CMK (cell line): ENCODE results near the gene THNSL1.
"Not testable (repeated sequence)": the region's sequence is repeated elsewhere in the genome, so short reads cannot be mapped to it uniquely, and the experiment has no call there.

Experiments used
- DNase-seq: peaks from one replicate; pipeline ENCODE4 v3.0.0-alpha.2; 2010; ENCODE audit warnings: low read depth

The THNSL1 gene

DNA sequence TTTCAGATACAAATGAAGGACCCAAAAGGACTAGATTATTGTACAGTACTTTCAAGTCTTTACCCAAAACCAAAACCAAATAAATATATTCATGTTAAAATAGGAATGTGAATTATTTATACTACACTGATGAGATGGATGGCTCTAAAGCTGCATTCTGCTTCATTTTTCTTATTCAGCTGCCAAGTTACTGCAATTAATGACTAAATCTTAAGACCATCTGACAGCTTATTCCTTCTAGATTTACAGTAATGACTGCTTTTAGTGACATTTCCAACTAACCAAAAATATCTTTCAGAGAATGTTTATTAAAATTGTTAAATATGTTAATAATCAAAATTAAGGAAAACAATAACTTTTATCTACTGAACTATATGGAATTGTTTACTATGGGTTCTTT, 21.3 kb upstream of the THNSL1 start:
- no peak for DNase-seq

DNA sequence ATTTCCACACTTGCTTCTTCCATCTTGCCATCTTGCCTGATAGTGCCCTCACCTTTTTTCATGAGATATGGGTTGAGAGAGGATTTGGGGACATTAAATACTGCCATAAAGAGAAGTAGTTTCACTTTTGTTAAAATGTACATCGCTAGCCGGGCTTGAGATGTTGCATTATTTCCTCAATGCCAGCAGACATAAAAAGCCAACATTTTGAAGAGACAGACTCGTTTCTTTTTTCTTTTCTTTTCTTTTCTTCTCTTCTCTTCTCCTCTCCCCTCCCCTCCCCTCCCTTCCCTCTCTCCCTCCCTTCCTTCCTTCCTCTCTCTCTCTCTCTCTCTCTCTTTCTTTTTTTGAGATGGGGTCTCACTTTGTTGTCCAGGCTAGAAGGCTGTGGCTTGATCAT, 18.4 kb upstream of the THNSL1 start:
- no peak for DNase-seq

DNA sequence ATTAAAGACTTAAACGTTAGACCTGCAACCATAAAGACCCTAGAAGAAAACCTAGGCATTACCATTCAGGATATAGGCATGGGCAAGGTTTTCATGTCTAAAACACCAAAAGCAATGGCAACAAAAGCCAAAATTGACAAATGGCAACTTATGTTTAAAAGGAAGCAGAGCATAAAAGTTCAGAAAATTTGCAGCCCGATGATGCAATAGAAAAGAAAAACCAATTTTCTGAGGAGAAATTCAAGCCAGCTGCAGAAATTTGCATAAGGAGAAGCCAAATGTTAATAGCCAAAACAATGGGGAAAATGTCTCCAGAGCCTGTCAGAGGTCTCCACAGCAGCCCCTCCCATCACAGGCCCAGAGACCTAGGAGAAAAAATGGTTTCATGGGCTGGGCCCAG, 4.8 kb upstream of the THNSL1 start:
- not testable (repeated sequence) for DNase-seq

DNA sequence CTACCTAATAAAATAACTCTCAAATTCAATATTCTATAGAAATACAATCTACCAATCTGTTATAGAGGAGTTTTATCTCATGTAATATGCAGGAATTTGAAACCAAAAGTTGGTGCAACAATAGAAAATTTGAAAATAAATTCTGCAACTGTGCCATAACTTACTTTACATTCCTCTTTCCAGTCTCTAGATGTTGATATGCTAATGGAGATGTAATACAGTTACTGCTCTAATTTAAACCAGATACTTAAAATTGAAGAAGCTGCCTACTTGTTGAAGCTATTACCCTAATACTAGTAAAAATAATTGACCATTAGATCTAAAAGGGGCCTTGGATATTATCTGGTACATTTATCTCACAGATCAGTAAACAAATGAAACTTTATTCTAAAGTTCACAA, 1.8 kb upstream of the THNSL1 start:
- DNase-seq, result no peak

DNA sequence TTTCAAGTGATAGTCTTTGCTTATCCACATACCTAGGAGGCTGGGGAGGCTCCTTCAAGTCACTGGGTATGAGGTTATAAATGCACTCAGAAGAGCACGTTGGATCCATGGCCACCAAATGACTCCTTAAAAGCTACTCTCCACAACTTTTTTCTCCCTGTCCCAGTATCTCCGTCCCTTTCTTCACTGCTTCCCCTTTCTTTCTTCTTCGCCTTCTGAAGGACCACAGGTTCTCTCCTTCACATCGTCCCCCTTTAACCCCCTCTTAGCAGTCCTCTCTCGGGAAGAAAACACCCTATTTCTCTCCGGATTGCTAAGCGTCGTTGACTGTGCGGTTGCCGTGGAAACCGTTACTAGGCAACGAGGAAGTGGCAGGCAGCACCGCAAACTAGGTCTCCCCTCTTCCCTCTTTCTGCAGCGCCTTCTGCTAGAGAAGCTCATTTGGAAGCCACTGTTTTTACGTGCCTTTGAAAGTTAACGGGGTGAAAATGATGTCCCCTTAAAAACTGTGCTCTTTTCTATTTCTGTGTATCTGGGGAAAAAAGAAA, 510 bp upstream of the THNSL1 start, which contains the start of gene ENKUR:
ENKUR (minus strand) TSS at position 331 of the 548 bp plus-strand sequence; CDS start at position 109, 222 bp downstream.
- peak; percentile 76 for DNase-seq

DNA sequence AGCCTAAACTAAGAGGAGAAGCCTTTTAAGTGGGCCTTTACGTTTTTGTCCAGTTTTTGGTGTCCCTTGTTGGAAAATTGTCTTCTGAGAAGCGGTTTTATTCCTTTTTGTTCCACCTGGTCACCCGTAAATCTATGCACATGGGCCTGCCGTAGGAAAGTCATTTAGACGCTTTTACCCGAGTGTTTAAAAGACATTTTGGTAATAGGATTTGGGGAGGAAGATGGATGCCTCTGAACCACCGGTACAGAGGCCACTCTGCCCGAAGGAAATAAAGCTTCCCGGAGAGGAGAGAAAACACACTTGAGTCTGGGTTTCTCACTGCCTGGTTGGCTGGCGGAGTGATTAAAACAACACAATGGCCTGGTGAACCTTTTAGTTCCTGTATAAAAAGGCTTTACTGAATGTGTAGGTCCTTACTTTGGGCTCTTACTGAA, 760 bp downstream of the THNSL1 start:
- DNase-seq, result no peak

DNA sequence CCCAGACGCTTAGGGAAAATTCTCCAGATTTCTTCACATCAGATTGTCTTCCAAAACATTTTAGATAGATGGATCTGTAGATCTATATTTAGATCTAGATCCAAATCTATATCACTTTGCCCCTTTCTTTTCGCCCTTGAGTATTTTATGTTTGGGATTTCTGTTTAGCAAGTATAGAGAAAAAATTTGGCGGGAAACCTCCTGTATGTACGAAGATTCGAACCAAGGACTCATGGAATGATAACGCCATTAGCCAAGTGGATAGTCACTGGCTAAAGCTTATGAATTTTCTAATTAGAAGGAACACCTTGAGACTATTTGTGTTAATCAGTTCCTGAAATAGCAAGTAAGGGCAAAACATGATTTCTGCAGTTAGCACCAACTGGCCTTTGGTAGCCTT, 1.2 kb downstream of the THNSL1 start:
- no peak for DNase-seq

DNA sequence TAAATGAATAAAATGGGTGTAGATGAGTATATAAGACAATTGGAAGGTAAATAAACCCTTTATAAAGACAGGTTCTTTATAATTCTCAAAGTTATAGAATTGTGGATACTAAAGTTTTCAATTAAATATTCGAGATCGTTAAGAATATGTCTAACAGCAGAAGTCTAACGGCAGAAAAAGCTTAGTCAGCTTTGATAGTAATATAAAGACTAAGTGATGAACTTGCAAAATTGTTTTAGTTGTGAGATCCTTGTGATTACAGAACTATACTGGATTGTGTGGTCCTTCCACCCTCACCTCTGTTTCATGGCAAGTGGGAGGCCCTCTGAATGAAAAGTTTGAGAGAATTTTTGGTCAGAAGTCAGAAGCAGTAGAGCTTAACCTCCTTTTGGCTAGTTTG, 2.3 kb downstream of the THNSL1 start:
- no peak for DNase-seq

DNA sequence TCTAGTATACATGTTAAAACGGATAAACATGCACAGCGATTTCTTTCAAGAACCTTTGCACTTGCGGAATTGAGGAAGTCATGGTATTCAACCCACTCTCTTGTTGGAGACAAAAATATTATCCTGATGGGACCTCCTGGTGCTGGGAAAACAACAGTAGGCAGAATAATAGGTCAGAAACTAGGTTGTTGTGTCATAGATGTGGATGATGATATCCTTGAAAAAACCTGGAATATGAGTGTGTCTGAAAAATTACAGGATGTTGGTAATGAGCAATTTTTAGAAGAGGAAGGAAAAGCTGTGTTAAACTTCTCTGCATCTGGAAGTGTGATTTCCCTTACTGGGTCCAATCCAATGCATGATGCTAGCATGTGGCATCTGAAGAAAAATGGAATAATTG, 6.9 kb downstream of the THNSL1 start:
- no peak for DNase-seq

DNA sequence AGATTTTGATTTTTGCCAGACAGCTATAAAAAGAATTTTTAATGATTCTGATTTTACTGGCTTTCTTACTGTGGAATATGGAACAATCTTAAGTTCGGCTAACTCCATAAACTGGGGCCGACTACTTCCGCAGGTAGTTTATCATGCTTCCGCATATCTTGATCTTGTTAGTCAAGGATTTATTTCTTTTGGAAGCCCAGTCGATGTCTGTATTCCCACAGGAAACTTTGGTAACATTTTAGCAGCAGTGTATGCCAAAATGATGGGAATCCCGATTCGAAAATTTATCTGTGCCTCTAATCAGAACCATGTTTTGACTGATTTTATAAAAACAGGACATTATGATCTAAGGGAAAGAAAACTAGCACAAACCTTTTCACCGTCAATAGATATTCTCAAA, 8.1 kb downstream of the THNSL1 start:
- DNase-seq, result no peak

DNA sequence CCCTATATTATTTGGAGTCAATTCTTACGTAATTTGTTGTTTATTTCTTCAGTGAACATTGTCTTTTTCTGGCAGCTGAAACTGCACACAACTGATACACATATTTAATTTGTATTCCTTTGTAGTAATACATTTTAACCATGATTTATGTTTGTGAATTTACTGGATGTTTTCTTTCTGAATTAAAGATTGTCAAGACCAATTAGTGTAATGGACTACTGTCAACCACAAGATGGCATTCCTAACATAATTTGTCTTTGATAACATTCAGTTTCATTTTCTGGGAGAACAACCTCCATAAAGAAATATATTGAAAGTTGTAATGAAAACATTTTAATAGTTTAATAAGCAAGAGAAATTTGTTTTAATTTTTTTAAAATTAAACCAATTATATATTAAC, 10.1 kb downstream of the THNSL1 start:
- DNase-seq, result no peak

DNA sequence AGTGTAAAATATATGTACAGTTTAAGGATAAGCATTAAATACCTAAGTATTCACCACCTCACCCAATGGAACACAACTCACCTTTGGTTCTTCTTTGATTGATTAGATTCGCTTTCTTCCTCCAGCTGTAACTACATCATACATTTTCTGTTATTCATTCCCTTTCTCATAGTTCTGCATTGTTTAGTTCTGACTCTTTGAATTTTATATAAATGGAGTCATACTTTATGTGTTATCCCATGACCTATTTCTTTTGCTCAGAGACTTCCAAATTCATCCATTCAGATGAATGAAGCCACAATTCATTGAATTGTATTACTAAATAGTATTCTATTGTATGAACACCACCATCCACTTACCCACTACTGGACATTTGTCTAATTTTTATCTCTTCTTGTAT, 12.3 kb downstream of the THNSL1 start:
- DNase-seq, result no peak

DNA sequence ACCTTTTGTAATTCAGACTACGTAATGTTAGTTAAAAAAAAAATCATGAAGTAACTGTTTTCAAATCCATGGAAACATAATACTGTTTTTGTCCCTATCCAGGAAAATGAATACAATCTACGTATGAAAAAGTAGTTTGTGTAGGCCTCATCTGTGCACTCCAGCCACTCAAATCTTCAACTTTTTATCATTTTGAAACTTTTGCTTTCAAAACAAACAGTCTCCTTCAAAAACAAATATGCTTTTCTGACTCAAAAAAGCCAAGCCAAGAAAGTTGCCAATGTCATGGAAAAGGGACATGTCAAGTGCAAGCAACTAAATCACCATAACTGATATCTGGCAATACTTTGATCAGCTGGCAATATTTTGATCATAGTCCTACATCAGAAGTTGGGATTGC, 13.1 kb downstream of the THNSL1 start:
- DNase-seq, result no peak

DNA sequence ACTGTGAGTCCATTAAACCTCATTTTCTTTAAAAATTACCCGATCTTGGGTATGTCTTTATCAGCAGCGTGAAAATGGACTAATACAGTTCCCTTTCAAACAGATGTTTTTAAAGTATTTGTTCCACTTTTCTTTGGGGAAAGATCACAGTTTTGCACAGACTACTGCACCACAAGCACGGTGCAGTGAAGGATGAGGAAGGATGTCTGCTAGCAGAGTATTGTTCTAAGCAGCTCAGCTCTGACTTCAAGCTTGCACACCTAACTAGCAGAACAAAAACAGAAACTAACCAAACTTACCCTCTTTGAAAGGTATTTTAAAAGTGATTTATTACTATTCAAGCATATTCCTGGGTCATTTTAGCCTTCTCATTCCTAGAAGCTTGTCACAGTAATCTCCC, 20.0 kb downstream of the THNSL1 start:
- no peak for DNase-seq

DNA sequence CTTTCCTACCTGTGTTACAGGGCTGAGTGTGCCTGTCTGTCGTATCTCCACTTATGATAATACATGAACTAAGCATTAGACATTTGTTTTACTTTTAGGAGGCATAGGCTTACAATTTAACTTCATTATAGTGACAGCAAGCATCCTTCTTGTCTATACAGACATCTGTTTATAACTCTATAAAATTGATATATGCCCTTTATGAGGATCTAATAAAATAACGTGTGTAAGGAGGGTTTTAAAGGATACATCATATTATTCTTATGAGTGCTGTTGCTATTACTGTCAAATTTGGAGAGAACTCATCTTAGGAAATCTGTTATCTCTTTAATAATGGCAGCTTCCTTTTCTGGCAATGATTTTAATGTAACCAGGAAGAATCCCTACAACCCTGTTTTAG, 21.9 kb downstream of the THNSL1 start:
- DNase-seq, result no peak

DNA sequence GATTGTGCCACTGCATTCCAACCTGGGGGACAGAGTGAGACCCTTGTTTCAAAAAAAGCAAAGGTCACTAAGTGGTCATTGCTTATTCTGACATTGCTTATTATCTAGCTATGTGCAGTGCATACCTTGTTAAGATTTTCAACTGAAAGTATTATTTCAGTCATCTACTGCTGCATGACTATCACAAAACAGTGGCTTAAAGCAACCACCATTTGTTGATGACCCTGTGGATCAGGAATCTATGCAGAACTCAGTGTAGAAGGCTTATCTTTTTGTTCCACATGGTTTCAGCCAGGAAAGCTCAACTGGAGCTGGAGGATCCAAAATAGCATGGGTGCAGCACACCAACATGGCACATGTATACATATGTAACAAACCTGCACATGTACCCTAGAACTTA, 23.1 kb downstream of the THNSL1 start:
- no peak for DNase-seq

DNA sequence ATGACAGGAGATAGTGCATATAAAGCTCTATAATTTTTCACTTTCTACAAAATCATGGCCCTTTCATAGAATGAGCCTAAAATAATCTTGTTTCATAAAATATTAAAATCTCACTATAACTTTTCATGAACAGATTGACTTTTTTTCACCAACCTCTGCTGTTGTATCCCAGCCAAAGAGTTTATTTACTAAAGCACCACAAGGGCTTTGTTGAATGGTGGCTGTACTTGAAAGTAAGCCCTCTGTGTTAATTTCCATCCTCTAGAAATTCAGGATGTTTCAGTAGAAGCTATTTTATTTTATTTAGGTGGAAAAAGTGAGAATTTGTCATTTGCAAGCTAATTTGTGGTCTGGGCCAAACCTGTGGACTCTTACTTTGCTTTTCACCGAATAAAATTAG, 30.2 kb downstream of the THNSL1 start:
- DNase-seq, result no peak

DNA sequence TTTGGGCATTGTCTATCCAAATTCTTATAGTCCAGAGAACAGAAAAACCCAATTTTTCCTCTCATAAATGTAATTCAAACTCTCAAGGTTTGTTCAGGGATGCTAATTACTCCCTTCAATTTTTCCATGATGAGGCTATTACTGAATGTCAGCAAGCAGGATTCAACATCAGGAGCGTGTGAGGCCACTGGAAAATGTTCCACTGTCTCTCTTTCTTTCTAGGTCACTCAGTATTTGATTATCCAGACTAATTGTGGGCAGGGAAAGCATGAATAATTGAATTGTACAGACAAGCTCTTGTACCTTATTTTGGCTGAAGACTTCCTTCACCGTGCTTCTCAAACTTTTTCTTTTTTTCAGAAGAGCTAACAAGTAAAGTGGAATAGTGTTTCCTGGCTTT, 30.7 kb downstream of the THNSL1 start:
- DNase-seq, result no peak

DNA sequence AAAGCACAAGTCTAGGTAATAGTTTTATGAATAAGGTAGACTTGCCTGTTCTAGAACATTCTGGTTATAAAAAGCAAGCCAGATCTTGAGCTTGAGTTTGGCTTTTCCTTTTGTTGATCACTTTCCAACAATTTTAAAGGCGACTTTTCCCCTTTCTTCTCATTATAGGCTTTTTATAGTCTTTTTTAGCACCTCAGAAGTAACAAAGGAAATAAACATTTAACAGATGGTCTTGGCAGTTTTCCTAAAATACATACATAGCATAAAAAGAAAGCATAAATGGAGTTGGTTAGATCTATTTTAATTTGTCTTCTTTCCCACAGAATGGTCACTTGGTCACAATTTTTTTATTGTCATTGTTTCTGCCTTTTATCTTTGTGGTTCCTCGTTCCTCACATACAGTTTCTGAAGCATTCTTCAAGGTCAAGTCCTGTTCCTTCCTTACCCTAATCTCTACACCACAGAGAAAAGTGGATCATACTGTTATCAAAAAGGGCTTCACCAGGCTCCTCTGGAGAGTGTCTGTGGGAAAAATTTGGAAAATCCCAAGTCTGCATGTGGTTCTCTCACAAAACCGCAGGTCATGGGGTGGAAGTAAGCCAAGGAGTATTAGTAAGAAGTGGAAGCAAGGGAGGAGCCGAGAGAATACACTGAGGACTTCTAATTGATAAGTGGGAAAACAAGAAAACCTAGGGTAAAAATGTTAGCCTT, 31.3 kb downstream of the THNSL1 start:
- no peak for DNase-seq

DNA sequence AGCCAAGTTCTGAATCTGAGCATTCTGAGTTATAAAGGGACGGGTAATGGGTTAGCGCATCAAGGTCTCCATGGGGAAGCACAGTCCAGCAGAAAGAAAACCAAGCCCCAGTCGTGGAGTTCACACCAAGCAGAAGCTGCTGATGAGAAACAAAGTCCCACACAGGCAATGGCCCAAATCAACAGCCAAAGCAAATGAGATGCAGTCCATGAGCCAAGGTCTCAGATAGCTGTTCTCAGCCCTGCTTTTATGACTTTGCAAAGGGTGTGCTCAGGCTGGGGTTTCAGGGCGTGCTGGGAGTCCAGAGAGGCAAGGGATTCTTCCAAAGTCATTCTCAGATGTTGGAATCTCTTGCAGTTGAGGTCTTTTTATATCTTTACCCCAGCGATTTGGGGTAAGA, 32.0 kb downstream of the THNSL1 start:
- no peak for DNase-seq

DNA sequence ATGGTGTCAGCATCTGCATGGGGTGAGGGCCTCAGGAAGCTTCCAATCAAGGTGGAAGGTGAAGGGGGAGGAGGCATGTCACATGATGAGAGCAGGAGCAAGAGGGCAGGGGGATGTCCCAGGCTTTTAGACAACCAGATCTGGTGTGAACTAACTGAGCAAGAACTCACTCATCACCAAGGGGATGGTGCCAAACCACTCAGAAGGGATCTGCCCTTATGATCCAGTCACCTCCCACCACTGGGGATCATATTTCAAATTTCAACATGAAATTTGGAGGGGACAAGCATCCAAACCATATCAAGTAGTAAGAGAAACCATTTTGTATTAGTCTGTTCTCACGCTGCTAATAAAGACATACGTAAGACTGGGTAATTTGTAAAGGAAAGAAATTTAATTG, 33.6 kb downstream of the THNSL1 start:
- no peak for DNase-seq

DNA sequence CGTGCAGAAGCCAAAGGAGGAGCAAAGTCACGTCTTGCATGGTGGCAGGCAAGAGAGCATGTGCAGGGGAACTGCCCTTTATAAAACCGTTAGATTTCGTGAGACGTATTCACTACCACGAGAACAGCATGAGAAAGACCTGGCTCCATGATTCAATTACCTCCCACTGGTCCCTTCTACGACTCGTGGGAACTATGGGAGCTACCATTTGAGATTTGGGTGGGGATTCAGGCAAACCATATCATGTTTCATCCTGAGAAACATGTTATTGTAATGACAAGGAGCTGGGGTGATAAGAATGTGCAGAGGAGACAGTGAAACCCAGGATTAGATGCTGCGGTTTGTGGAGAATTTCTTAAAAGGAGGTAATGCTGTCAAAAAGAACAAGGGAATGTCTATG, 34.0 kb downstream of the THNSL1 start:
- DNase-seq, result no peak

DNA sequence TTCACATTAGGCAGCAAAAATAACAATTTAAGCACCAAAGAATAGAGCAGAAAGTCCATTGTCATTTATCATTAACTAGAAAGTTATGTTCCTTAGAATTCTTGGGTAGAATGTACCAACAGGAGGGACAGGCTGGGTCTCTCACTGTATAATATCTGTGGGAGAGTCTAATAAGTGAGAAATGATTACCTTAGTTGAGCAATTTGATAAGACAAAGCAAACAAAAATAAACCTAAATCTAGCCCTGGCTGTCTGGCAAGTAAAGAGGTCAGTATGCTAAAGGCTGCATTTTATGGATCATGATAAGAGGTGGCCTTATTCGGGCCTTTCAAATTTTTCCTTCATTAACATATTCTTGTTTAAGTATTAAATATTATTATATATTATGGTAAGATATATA, 35.6 kb downstream of the THNSL1 start:
- no peak for DNase-seq

DNA sequence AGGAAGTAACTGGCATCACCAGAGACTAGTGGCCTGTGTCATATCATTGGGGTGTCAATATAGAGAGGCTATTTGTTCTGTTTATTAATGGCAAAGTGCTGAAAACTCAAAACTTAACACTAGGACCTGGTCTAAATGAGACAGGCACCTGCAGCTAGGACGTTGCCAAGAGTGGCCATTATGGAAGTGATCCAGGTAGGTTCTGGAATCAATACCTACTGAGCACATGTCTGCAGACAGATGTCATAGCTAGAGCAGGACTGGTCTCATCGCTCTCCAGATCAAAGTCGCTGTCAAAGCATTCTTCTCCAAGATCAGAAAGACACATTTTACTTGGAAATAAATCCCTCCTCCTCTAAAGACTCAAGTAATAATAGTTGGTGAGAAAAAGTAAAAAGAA, 40.3 kb downstream of the THNSL1 start:
- DNase-seq, result no peak
